SW480 (cell line): ENCODE data around the gene MACROH2A1.
A peak's percentile ranks its signal among the peaks of the same experiment; 100 is the strongest.

Experiments
- DNase-seq: peaks from one replicate; pipeline ENCODE4 v3.0.0-alpha.2; 2016; ENCODE audit warnings: low spot score

Gene MACROH2A1

GRCh38 chr5:135331612-135332011 lies 67.4 kb downstream of the MACROH2A1 start:
- DNase-seq = no peak

- DNase-seq = no peak
Observed at GRCh38 chr5:135330798-135331096, 68.3 kb downstream of the MACROH2A1 start.

GRCh38 chr5:135329913-135330797 lies 68.9 kb downstream of the MACROH2A1 start:
- DNase-seq = no peak

- DNase-seq = no peak
Observed at GRCh38 chr5:135329066-135329912, 69.7 kb downstream of the MACROH2A1 start.

GRCh38 chr5:135328128-135328687 lies 70.8 kb downstream of the MACROH2A1 start:
- DNase-seq = no peak

GRCh38 chr5:135327429-135328127 lies 71.5 kb downstream of the MACROH2A1 start:
- DNase-seq = no peak

- no peak for DNase-seq
Observed at GRCh38 chr5:135326296-135327254, 72.5 kb downstream of the MACROH2A1 start.

- peak; percentile 69 for DNase-seq
Observed at GRCh38 chr5:135324897-135325650, 74.0 kb downstream of the MACROH2A1 start.

GRCh38 chr5:135324160-135324559 lies 74.9 kb downstream of the MACROH2A1 start:
- DNase-seq = no peak

GRCh38 chr5:135323701-135324132 lies 75.3 kb downstream of the MACROH2A1 start:
- DNase-seq = no peak

GRCh38 chr5:135323227-135323626 lies 75.8 kb downstream of the MACROH2A1 start:
- no peak for DNase-seq

- no peak for DNase-seq
Observed at GRCh38 chr5:135322744-135323143, 76.3 kb downstream of the MACROH2A1 start.

GRCh38 chr5:135322271-135322670 lies 76.8 kb downstream of the MACROH2A1 start:
- DNase-seq = no peak

- DNase-seq = no peak
Observed at GRCh38 chr5:135320718-135321484, 78.1 kb downstream of the MACROH2A1 start.

- no peak for DNase-seq
Observed at GRCh38 chr5:135319928-135320606, 79.0 kb downstream of the MACROH2A1 start.

- no peak for DNase-seq
Observed at GRCh38 chr5:135319458-135319857, 79.6 kb downstream of the MACROH2A1 start.

- no peak for DNase-seq
Observed at GRCh38 chr5:135318924-135319323, 80.1 kb downstream of the MACROH2A1 start.

- DNase-seq = no peak
Observed at GRCh38 chr5:135318037-135318436, 81.0 kb downstream of the MACROH2A1 start.

GRCh38 chr5:135317286-135317685 lies 81.7 kb downstream of the MACROH2A1 start:
- DNase-seq = no peak
